Stimulated activated CD4-positive, alpha-beta T cell treated with anti-CD3 and anti-CD28 coated beads, Interleukin-1b, Interleukin-23, amount 100 ng/mL, for 48 hours (primary cell): Measurements from ENCODE around the gene HADH.

Source experiments
- DNase-seq: peaks from one replicate; pipeline ENCODE4 v3.0.0-alpha.2; 2020

Gene HADH

GRCh38 chr4:108060164-108060563 lies 70.5 kb downstream of the HADH start:
- no peak for DNase-seq

- no peak for DNase-seq
Measured at GRCh38 chr4:108060686-108061321, 71.1 kb downstream of the HADH start.

- no peak for DNase-seq
Measured at GRCh38 chr4:108068442-108068841, 78.8 kb downstream of the HADH start.

- no peak for DNase-seq
Measured at GRCh38 chr4:108070775-108071174, 81.1 kb downstream of the HADH start.

- peak; percentile 49 for DNase-seq
Measured at GRCh38 chr4:108072300-108072699, 82.6 kb downstream of the HADH start.

GRCh38 chr4:108078024-108078733 lies 88.5 kb downstream of the HADH start:
- DNase-seq: no peak

- DNase-seq: peak; percentile 43
Measured at GRCh38 chr4:108080747-108081146, 91.1 kb downstream of the HADH start.

- DNase-seq: peak; percentile 36
Measured at GRCh38 chr4:108081256-108081655, 91.6 kb downstream of the HADH start.
